Fibroblast of lung (primary cell): ENCODE results near the gene MITF. TPM values are rescaled to one million over a fixed set of nuclear protein-coding genes. Genes with fewer than 3 reads are reported as not detected.

Source experiments
- DNase-seq, 2 donors: peaks; one replicate each; pipeline versions ENCODE4 v3.0.0 to v3.0.0-alpha.2; 2010; ENCODE audit warnings: low read depth in 2 of 2
- H2AFZ ChIP-seq: 2 replicates; pipeline ENCODE4 v1.5.1; 2012; ENCODE audit warnings: low read length, control low read depth, inconsistent platforms
- H3K27ac ChIP-seq: 2 replicates; pipeline ENCODE4 v1.5.1; 2011; ENCODE audit warnings: low read length, control low read depth; ENCODE audit not compliant: insufficient read depth
- H3K27me3 ChIP-seq: 2 replicates; pipeline ENCODE4 v1.5.1; 2011; ENCODE audit warnings: mild to moderate bottlenecking, low read length; ENCODE audit not compliant: control insufficient read depth, insufficient read depth
- H3K36me3 ChIP-seq: 2 replicates; pipeline ENCODE4 v1.5.1; 2011; ENCODE audit warnings: low read length; ENCODE audit not compliant: control insufficient read depth, insufficient read depth
- H3K4me1 ChIP-seq: 2 replicates; pipeline ENCODE4 v1.5.1; 2011; ENCODE audit warnings: low read length; ENCODE audit not compliant: control insufficient read depth, insufficient read depth; ENCODE audit errors: extremely low read depth
- H3K4me2 ChIP-seq: 2 replicates; pipeline ENCODE4 v1.5.1; 2011; ENCODE audit warnings: low read length, control low read depth; ENCODE audit not compliant: insufficient read depth; ENCODE audit errors: extremely low read depth
- H3K4me3 ChIP-seq, 4 experiments: fragments of 200-600 bp in 1 of 4; sonication (generic) in 1 of 4; replicated peaks in 1 of 4; 2 replicates each; pipeline ENCODE4 v1.5.1; 2011 to 2016; ENCODE audit warnings: low read length in 4 of 4, low read depth in 3 of 4, mild to moderate bottlenecking in 3 of 4, control low read depth in 2 of 4, inconsistent platforms in 1 of 4, mixed read lengths in 1 of 4; ENCODE audit not compliant: insufficient read depth in 1 of 4; ENCODE audit errors: control extremely low read depth in 1 of 4
- H3K79me2 ChIP-seq: 2 replicates; pipeline ENCODE4 v1.5.1; 2012; ENCODE audit warnings: mild to moderate bottlenecking, low read length, inconsistent platforms; ENCODE audit not compliant: control insufficient read depth, insufficient read depth
- H3K9ac ChIP-seq: 2 replicates; pipeline ENCODE4 v1.5.1; 2011; ENCODE audit warnings: mild to moderate bottlenecking, low read length, control low read depth; ENCODE audit not compliant: insufficient read depth
- H3K9me3 ChIP-seq: 2 replicates; pipeline ENCODE4 v1.5.1; 2012; ENCODE audit warnings: low read depth, low read length; ENCODE audit not compliant: control insufficient read depth, insufficient read depth
- H4K20me1 ChIP-seq: 2 replicates; pipeline ENCODE4 v1.5.1; 2011; ENCODE audit warnings: low read length; ENCODE audit not compliant: control insufficient read depth, insufficient read depth; ENCODE audit errors: extremely low read depth
- EZH2 ChIP-seq: IDR thresholded peaks from 2 replicates; pipeline ENCODE4 v1.5.1; 2012; ENCODE audit warnings: low read length, control low read depth, mild to moderate bottlenecking; ENCODE audit errors: missing control alignments
- polyA plus RNA-seq, 2 donors: library from polyadenylated mRNA; depleted of rRNA in 1 of 2; stranded (reverse) in 1 of 2; unstranded in 1 of 2; fragments of >200 nt; gene quantifications; 2 replicates each; pipeline ENCODE4 v1.2.1, GENCODE V29; 2011 to 2012; ENCODE audit warnings: missing spikeins in 1 of 2
- total RNA-seq: library from RNA; depleted of rRNA; stranded (reverse); fragments of >200 nt; gene quantifications from 2 replicates; pipeline ENCODE4 v1.2.1, GENCODE V29; 2014
- TF ChIP-seq, protein P1 (sequence below), 2 donors: IDR thresholded peaks in 1 of 2; conservative IDR thresholded peaks in 1 of 2; 1 replicate in 1 of 2; 2 replicates in 1 of 2; pipeline ENCODE4 v1.5.1; 2011 to 2012; ENCODE audit warnings: low read length in 2 of 2, control low read depth in 1 of 2, inconsistent platforms in 1 of 2, low read depth in 1 of 2, mild to moderate bottlenecking in 1 of 2

Gene MITF
- total and polyA plus RNA-seq, 2 donors (not counting 1 experiment from before 2014, with no cell fraction given): 31.6 to 34.3 TPM

GRCh38 chr3:69700949-69701348 is 38.3 kb upstream of the MITF start:
- Histone ChIP-seq H3K36me3 (no peaks in the 10 kb centered on the region), H3K4me2 (no peak overlapping the region), H3K4me3 (no peak overlapping the region), H2AFZ (no peak overlapping the region), H3K4me1 (no peaks in the 10 kb centered on the region), H3K27ac (no peak overlapping the region), H4K20me1 (no peaks in the 10 kb centered on the region), H3K27me3 (no peaks in the 10 kb centered on the region), H3K9ac (no peak overlapping the region), H3K79me2 (no peaks in the 10 kb centered on the region), H3K9me3 (no peaks in the 10 kb centered on the region)
- no peak for DNase-seq
- TF ChIP-seq EZH2: no peak
- TF ChIP-seq, protein P1, sequence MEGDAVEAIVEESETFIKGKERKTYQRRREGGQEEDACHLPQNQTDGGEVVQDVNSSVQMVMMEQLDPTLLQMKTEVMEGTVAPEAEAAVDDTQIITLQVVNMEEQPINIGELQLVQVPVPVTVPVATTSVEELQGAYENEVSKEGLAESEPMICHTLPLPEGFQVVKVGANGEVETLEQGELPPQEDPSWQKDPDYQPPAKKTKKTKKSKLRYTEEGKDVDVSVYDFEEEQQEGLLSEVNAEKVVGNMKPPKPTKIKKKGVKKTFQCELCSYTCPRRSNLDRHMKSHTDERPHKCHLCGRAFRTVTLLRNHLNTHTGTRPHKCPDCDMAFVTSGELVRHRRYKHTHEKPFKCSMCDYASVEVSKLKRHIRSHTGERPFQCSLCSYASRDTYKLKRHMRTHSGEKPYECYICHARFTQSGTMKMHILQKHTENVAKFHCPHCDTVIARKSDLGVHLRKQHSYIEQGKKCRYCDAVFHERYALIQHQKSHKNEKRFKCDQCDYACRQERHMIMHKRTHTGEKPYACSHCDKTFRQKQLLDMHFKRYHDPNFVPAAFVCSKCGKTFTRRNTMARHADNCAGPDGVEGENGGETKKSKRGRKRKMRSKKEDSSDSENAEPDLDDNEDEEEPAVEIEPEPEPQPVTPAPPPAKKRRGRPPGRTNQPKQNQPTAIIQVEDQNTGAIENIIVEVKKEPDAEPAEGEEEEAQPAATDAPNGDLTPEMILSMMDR (conservative IDR thresholded peaks at IDR 0.05 in 1 of 2, IDR thresholded peaks at IDR 0.05 in 1 of 2; ENCODE audit: low read depth in 1 of 2, low read length in 2 of 2): no peak

- Histone ChIP-seq H3K27ac (no peak overlapping the region), H3K4me3 (no peak overlapping the region), H4K20me1 (no peaks in the 10 kb centered on the region), H3K4me1 (no peaks in the 10 kb centered on the region), H3K9me3 (no peaks in the 10 kb centered on the region), H3K79me2 (no peaks in the 10 kb centered on the region), H3K9ac (no peak overlapping the region), H3K27me3 (no peaks in the 10 kb centered on the region), H2AFZ (no peak overlapping the region), H3K4me2 (no peak overlapping the region), H3K36me3 (no peaks in the 10 kb centered on the region)
- peak; percentile 32 to 82 for DNase-seq
- no peak for TF ChIP-seq EZH2
- TF ChIP-seq, protein P1 (conservative IDR thresholded peaks at IDR 0.05 in 1 of 2, IDR thresholded peaks at IDR 0.05 in 1 of 2; ENCODE audit: low read depth in 1 of 2, low read length in 2 of 2): no peak
Observed at GRCh38 chr3:69710153-69710977, 28.9 kb upstream of the MITF start.

GRCh38 chr3:69712269-69712668 is 27.0 kb upstream of the MITF start:
- H3K36me3 ChIP-seq: no peaks in the 10 kb centered on the region
- no peak overlapping the region for H3K9ac ChIP-seq
- H4K20me1 ChIP-seq: no peaks in the 10 kb centered on the region
- TF ChIP-seq, protein P1 (conservative IDR thresholded peaks at IDR 0.05 in 1 of 2, IDR thresholded peaks at IDR 0.05 in 1 of 2; ENCODE audit: low read depth in 1 of 2, low read length in 2 of 2): no peak
- TF ChIP-seq EZH2: no peak
- H3K4me2 ChIP-seq: no peak overlapping the region
- DNase-seq: no peak
- no peak overlapping the region for H2AFZ ChIP-seq
- no peak overlapping the region for H3K4me3 ChIP-seq
- H3K27me3 ChIP-seq: no peaks in the 10 kb centered on the region
- no peaks in the 10 kb centered on the region for H3K9me3 ChIP-seq
- H3K4me1 ChIP-seq: no peaks in the 10 kb centered on the region
- H3K79me2 ChIP-seq: no peaks in the 10 kb centered on the region
- no peak overlapping the region for H3K27ac ChIP-seq
